GM12878 (cell line): Measurements from ENCODE around the gene ODF2L.

Source experiments
- BRCA1 ChIP-seq: IDR thresholded peaks from 2 replicates; pipeline ENCODE4 v1.6.1; 2011; ENCODE audit warnings: low read depth, low read length, improper control_type of control experiment
- CTCF ChIP-seq, 3 experiments: IDR thresholded peaks in 2 of 3; conservative IDR thresholded peaks in 1 of 3; 2 replicates each; pipeline ENCODE4 v1.5.1; 2011; ENCODE audit warnings: low read depth in 3 of 3, low read length in 3 of 3, mild to moderate bottlenecking in 3 of 3, control low read depth in 2 of 3, moderate library complexity in 2 of 3, inconsistent platforms in 1 of 3, mixed read lengths in 1 of 3; ENCODE audit not compliant: control insufficient read depth in 2 of 3, insufficient read depth in 1 of 3; ENCODE audit errors: extremely low read depth in 1 of 3
- E2F8 ChIP-seq: fragments of 450-650 bp; IDR thresholded peaks from 2 replicates; pipeline ENCODE4 v1.6.1; 2018; ENCODE audit warnings: mild to moderate bottlenecking, low read depth, moderate library complexity; ENCODE audit not compliant: partially characterized antibody
- EP300 ChIP-seq, 2 experiments: fragments of 150-350 bp in 1 of 2; IDR thresholded peaks; 2 replicates each; pipeline ENCODE4 v1.6.1; 2011 to 2012; ENCODE audit warnings: low read depth in 2 of 2, low read length in 2 of 2, borderline replicate concordance in 1 of 2, improper control_type of control experiment in 1 of 2, inconsistent platforms in 1 of 2; ENCODE audit not compliant: control insufficient read depth in 1 of 2
- IRF3 ChIP-seq: fragments of 450-650 bp; IDR thresholded peaks from 2 replicates; pipeline ENCODE4 v1.6.1; 2014; ENCODE audit warnings: mild to moderate bottlenecking
- MXI1 ChIP-seq: fragments of 150-350 bp; IDR thresholded peaks from 2 replicates; pipeline ENCODE4 v1.6.1; 2011; ENCODE audit warnings: low read depth, mild to moderate bottlenecking, inconsistent platforms, low read length, improper control_type of control experiment
- POLR2A ChIP-seq: IDR thresholded peaks from 2 replicates; pipeline ENCODE4 v1.6.1; 2011; ENCODE audit warnings: low read depth, mild to moderate bottlenecking, low read length
- POLR2AphosphoS5 ChIP-seq: IDR thresholded peaks from 2 replicates; pipeline ENCODE4 v1.6.1; 2011; ENCODE audit warnings: mild to moderate bottlenecking, low read length, inconsistent platforms
- RAD21 ChIP-seq: IDR thresholded peaks from 2 replicates; pipeline ENCODE4 v1.6.1; 2011; ENCODE audit warnings: mild to moderate bottlenecking, low read depth, low read length, moderate library complexity; ENCODE audit not compliant: insufficient read depth
- RBBP5 ChIP-seq: fragments of 200-600 bp; sonication (generic); conservative IDR thresholded peaks from 2 replicates; pipeline ENCODE4 v1.6.1; 2016
- ZNF384 ChIP-seq: IDR thresholded peaks from 2 replicates; pipeline ENCODE4 v1.6.1; 2012; ENCODE audit warnings: low read depth, mild to moderate bottlenecking, low read length, improper control_type of control experiment, borderline replicate concordance
- ZZZ3 ChIP-seq: IDR thresholded peaks from 2 replicates; pipeline ENCODE4 v1.6.1; 2011; ENCODE audit warnings: low read depth; ENCODE audit not compliant: control insufficient read depth, insufficient read length

GRCh38 chr1:86305731-86306130, 90.4 kb downstream of the ODF2L start:
- no peak for TF ChIP-seq CTCF (IDR thresholded peaks at IDR 0.05 in 2 of 3, conservative IDR thresholded peaks at IDR 0.05 in 1 of 3; ENCODE audit: control insufficient read depth in 2 of 3, extremely low read depth in 1 of 3, insufficient read depth in 1 of 3, low read depth in 3 of 3, low read length in 3 of 3)
- no peak for TF ChIP-seq RBBP5
- TF ChIP-seq POLR2AphosphoS5 = no peak
- TF ChIP-seq RAD21 = no peak
- no peak for TF ChIP-seq EP300 (IDR thresholded peaks at IDR 0.05; ENCODE audit: borderline replicate concordance in 1 of 2, control insufficient read depth in 1 of 2, low read depth in 2 of 2, low read length in 2 of 2)
- TF ChIP-seq POLR2A = no peak
- no peak for TF ChIP-seq IRF3
- no peak for TF ChIP-seq ZNF384
- no peak for TF ChIP-seq BRCA1
- TF ChIP-seq ZZZ3 = no peak
- TF ChIP-seq MXI1 = no peak
- no peak for TF ChIP-seq E2F8
